Activated CD8-positive, alpha-beta memory T cell treated with anti-CD3 and anti-CD28 coated beads for 36 hours (primary cell): Measurements from ENCODE around the gene CLUH. TPM values are rescaled to one million over a fixed set of nuclear protein-coding genes. Genes with fewer than 3 reads are reported as not detected.

Source experiments
- CTCF ChIA-PET: fragments of 350-600 bp; sonication (Branson Sonifier 250); formaldehyde crosslinking; loops from one replicate; lab custom pipeline; 2021; ENCODE audit warnings: antibody characterized with exemption; lab: Charles Lee
- POLR2A ChIA-PET: fragments of 350-600 bp; sonication (Branson Sonifier 250); formaldehyde crosslinking; loops from one replicate; lab custom pipeline; 2021; ENCODE audit warnings: antibody characterized with exemption; lab: Charles Lee
- total RNA-seq, 2 experiments: library from RNA; stranded (reverse); gene quantifications; one replicate each; pipeline ENCODE4 v1.2.3, GENCODE V29; 2021

Gene CLUH, protein sequence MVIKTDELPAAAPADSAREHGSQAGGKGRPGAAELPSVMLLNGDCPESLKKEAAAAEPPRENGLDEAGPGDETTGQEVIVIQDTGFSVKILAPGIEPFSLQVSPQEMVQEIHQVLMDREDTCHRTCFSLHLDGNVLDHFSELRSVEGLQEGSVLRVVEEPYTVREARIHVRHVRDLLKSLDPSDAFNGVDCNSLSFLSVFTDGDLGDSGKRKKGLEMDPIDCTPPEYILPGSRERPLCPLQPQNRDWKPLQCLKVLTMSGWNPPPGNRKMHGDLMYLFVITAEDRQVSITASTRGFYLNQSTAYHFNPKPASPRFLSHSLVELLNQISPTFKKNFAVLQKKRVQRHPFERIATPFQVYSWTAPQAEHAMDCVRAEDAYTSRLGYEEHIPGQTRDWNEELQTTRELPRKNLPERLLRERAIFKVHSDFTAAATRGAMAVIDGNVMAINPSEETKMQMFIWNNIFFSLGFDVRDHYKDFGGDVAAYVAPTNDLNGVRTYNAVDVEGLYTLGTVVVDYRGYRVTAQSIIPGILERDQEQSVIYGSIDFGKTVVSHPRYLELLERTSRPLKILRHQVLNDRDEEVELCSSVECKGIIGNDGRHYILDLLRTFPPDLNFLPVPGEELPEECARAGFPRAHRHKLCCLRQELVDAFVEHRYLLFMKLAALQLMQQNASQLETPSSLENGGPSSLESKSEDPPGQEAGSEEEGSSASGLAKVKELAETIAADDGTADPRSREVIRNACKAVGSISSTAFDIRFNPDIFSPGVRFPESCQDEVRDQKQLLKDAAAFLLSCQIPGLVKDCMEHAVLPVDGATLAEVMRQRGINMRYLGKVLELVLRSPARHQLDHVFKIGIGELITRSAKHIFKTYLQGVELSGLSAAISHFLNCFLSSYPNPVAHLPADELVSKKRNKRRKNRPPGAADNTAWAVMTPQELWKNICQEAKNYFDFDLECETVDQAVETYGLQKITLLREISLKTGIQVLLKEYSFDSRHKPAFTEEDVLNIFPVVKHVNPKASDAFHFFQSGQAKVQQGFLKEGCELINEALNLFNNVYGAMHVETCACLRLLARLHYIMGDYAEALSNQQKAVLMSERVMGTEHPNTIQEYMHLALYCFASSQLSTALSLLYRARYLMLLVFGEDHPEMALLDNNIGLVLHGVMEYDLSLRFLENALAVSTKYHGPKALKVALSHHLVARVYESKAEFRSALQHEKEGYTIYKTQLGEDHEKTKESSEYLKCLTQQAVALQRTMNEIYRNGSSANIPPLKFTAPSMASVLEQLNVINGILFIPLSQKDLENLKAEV (N-terminal part only)
- 100 to 1,000 TPM; 152 to 164 TPM for total RNA-seq

GRCh38 chr17:2711608-2712299 lies at the start of gene CLUH:
CLUH (minus strand) TSS chr17:2711764; CDS start chr17:2711661, 103 bp downstream.
- POLR2A ChIA-PET = no interaction called here
- CTCF ChIA-PET = no interaction called here

DNA sequence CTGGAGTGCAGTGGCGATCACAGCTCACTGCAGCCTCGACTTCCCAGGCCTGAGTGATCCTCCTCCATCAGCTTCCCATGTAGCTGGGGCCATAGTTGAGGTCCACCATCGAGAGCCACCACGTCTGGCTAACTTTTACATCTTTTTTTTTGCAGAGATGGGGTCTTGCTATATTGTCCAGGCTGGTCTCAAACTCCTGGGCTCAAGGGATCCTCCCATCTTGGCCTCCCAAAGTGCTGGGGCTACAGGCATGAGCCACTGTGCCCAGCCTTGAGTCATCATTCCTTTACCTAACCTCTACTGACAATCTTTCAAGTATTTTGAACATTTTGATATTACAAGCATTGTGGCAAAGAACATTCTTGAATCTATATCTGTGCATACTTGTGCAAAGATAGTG lies 47.3 kb upstream of the CLUH start:
- POLR2A ChIA-PET = no interaction called here
- CTCF ChIA-PET = interaction anchor here (0.6 kb wide), 1 partner anchor 70 kb away, joined by 3 read pairs; no protein-coding TSS in a partner anchor

GRCh38 chr17:2755891-2756724 lies 44.5 kb upstream of the CLUH start:
- CTCF ChIA-PET = no interaction called here
- POLR2A ChIA-PET = no interaction called here

GRCh38 chr17:2751491-2751890 lies 39.9 kb upstream of the CLUH start:
- CTCF ChIA-PET = no interaction called here
- POLR2A ChIA-PET = no interaction called here

- CTCF ChIA-PET = interaction anchor here (1.2 kb wide), 1 partner anchor 25 kb away, joined by 3 read pairs; no protein-coding TSS in a partner anchor
- POLR2A ChIA-PET = no interaction called here
Measured at GRCh38 chr17:2750721-2751120, 39.2 kb upstream of the CLUH start.

GRCh38 chr17:2749784-2750181 lies 38.2 kb upstream of the CLUH start:
- POLR2A ChIA-PET = no interaction called here
- CTCF ChIA-PET = interaction anchor here (1.2 kb wide), 1 partner anchor 26 kb away, joined by 3 read pairs; no protein-coding TSS in a partner anchor

DNA sequence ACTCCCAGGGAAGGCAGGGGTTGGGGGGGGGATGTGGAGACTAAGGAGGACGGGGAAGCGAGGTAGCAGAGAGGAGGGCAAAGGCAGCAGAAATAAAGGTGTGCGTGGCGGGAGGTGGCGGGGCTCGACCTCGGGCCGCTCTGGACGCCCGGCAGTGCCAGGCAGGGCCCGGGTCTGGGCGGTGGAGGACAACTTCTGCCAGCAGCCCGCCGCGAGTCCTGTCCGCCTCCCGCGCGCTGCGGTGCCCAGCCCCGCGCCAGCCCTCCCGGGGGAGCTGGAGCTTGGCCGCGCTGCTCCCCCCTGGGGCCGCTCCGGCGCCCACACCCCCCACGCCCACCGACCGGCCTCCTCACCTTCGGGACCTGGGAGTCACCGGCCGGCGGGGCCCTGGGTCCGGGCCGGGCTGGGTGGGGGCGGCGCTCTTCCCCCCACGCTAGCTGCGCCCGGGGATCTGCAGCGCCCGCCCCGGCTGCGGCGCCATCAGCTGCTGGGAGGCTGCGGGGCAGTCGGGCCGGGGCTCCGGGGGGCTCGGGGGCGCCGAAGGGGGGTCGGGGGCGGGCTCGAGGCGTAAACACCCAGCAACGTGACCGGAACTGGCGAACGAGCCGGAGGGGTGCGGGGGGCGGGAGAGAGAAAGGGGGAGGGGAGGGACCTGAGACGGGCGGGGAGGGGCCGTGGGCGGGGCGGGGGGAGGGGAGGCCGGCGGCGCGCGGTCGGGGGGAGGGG lies 37.7 kb upstream of the CLUH start, which contains the start of gene CCDC92B:
CCDC92B (minus strand) TSS at position 595 of the 726 bp plus-strand sequence. CDS start 14,507 bp downstream, outside the sequence.
- ChIA-PET CTCF (no interaction called here), POLR2A (no interaction called here)

GRCh38 chr17:2745317-2746037 lies 33.9 kb upstream of the CLUH start:
- CTCF ChIA-PET = no interaction called here
- POLR2A ChIA-PET = no interaction called here

GRCh38 chr17:2737693-2738092 lies 26.1 kb upstream of the CLUH start:
- ChIA-PET POLR2A (no interaction called here), CTCF (no interaction called here)

GRCh38 chr17:2736956-2737355 lies 25.4 kb upstream of the CLUH start:
- ChIA-PET POLR2A (no interaction called here), CTCF (no interaction called here)

DNA sequence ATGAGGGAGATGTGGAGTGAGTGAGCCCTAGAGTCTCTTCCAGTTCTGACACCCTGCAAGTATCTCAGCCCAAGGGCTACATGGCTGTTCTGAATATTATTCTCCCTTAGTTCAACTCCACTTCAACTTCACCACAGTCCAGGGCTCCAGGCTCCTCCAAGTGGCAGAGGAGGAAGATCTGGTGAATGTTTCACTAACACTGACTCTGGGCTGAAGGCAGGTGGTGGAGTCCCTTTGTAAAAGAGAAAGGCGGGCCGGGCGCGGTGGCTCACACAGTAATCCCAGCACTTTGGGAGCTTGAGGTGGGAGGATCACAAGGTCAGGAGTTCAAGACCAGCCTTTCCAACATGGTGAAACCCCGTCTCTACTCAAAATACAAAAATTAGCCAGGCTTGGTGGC lies 24.3 kb upstream of the CLUH start:
- POLR2A ChIA-PET = no interaction called here
- CTCF ChIA-PET = no interaction called here

DNA sequence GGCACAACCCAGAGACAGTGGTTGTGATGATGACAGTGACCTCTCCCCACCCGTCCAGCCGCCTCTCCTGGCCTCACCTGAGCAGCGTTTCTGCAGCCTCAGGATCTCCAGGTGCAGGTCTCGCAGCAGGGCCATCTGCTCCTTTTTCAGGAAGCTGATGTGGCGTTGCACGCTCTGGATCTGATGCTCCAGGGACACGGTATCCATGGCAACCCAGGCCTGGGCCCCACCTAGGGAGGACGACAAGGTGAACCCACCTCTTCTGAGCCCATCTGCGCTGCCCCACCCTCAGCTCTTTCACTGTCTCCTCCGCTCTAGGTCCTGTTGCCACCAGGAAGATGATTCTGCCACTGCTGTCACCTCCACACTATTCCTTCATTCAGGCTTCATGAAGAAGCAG lies 23.4 kb upstream of the CLUH start:
- ChIA-PET CTCF (no interaction called here), POLR2A (no interaction called here)

DNA sequence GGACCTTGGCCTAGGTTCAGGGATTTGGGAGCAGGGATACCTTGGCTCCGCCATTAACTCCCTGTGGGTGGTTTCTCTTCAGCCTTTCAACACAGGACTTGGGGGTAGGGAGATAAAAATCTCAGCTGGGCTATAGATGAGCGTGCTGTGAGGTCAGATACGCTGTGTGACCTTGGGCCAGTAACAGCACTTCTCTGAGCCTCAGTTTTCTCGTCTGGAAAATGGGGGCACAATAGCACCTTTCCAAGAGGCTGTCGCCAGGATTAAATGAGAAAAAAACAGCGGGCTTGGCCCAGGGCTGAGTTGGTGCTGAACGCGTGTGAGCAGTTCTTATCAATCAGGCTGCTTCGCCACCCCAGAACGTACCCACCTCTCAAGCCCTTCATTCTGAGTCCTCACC lies 20.2 kb upstream of the CLUH start:
- ChIA-PET CTCF (interaction anchor here (0.6 kb wide), 1 partner anchor 283 kb away, joined by 3 read pairs; no protein-coding TSS in a partner anchor), POLR2A (no interaction called here)

DNA sequence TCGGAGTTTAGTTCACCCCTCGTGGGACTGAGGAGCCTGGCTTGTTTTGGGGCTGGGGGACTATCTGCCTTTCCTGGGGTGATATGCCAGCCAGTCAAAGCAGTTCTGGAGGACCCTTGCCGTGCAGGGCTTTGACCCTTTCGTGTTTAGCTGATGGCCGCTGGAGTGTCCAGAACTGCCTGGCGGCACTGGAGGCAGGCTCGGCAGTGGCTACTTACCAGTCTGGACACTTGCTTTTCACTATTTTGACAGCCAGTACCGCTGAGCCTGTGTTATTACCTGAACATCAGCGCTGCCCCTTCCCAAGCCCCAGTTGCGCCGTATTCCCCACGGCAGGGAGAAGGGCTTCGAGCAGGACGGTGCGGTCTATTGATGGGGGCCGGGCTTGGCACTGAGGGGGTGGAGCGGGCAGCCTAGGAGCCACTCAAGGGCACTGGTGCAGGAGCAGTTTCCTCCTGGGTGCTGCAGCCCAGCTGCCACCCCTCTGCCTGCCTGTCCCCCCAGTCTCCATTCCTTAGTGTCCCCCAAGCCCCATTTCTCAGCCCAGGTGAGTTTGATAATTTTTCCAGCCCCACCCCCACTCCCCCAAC lies 19.3 kb upstream of the CLUH start:
- POLR2A ChIA-PET = no interaction called here
- CTCF ChIA-PET = no interaction called here

DNA sequence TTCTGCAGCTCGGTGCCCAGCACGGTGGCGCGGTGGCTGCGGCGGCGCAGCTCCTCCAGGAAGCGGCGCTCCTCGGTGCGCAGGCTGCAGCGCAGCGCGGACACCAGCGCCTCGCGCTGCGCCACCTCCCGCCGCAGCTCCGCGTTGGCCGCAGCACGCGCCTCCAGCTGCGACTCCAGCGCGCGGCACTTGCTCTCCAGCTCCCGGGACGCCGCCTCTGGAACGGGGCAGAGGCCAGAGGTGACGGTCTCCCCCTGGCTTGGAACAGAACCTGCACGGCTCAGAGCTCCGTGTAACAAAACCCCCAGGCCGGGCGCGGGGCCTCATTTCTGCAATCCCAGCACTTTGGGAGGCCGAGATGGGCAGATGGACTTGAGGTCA lies 13.2 kb upstream of the CLUH start:
- POLR2A ChIA-PET = no interaction called here
- CTCF ChIA-PET = no interaction called here
